Mononuclear cell (primary cell): ENCODE measurements around the gene PKP3. TPM values are rescaled to one million over a fixed set of nuclear protein-coding genes. Genes with fewer than 3 reads are reported as not detected.
"Not testable (repeated sequence)": the region's sequence is repeated elsewhere in the genome, so short reads cannot be mapped to it uniquely, and the experiment has no call there.

Experiments used
- H3K27me3 ChIP-seq: 2 replicates; pipeline ENCODE4 v1.6.0; 2011; ENCODE audit warnings: low read length, control low read depth; ENCODE audit not compliant: insufficient read depth
- H3K4me1 ChIP-seq: 2 replicates; pipeline ENCODE4 v1.5.1; 2011; ENCODE audit warnings: mild to moderate bottlenecking, low read length, control low read depth; ENCODE audit not compliant: insufficient read depth
- H3K4me3 ChIP-seq: 2 replicates; pipeline ENCODE4 v1.5.1; 2011; ENCODE audit warnings: mild to moderate bottlenecking, low read length, moderate library complexity
- H3K9me3 ChIP-seq: 2 replicates; pipeline ENCODE4 v1.5.1; 2011; ENCODE audit warnings: low read depth, mild to moderate bottlenecking, control low read depth, low read length
- total RNA-seq: library from RNA; depleted of rRNA; stranded (reverse); fragments of >200 nt; gene quantifications from one replicate; pipeline ENCODE4 v1.2.3, GENCODE V29; 2012

PKP3 gene
- total RNA-seq, 1 donor = not detected

DNA sequence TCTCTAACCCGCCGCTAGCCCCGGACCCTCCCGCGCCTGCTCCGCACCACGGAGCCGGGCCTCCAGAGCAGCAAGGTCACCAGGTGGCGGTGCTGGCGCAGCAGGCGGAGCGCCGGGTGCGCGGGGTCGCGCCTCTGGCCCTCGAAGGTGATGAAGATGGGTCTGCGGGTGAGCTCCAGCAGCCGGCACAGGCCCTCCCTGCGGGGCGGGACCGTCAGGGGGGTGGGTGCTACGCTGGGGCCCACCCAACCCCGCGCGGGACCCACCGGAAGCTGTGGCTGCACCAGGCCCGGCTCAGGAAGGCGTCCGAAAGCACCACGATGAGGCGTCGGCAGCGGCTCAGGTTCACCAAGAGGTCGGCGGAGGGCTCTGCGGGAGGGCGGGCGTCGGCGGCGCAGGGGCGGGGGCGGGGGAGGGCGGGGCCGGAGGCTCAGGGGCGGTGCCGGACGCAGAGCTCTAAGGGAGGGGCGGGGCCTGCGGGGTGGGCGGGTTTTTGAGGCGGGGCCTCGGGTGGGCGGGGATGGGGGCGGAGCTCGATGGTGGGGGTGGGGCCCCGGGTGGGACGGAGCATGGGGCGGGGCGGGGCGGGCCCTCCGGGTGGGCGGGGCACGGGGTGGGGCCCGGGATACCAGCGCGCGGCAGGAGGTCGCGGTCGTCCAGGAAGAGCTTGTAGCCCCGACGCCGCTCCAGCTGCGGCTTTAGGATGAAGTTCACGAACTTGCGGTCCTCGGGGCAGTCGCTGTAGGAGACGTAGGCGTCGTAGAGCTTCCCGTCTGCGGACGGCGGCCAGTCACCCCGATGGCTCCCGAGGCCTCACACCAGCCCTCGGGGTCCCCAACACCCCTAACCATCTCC is 13.0 kb downstream of the PKP3 start:
- Histone ChIP-seq H3K27me3 (peaks cover 3% of the 10 kb centered on the region), H3K4me1 (peaks cover 18% of the 10 kb centered on the region), H3K9me3 (no peaks in the 10 kb centered on the region), H3K4me3 (peak overlapping the region; percentile 26)

DNA sequence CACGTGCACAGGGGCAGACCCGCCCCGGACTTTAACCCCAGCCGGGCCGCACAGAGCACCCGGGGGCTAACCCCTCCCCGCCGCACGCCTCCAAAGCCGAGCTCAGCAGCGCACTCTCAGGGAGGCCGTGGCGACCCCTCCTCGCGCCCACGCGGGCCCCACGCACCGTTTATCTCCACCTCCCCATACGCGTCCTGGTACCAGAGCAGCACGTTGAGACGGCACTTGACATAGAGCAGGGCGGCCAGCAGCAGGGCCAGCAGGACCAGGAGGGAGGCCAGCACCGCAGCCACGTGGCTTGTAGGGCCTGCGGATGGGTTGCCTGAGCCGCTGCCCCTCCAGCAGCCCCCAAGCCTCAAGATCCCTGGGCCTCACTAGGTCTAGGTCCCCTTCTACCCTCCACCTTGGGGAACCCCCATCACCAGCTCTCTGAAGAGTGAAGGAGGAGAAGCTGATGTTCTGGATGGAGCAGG is 13.7 kb downstream of the PKP3 start:
- Histone ChIP-seq H3K4me3 (no peak overlapping the region), H3K9me3 (no peaks in the 10 kb centered on the region), H3K27me3 (peaks cover 3% of the 10 kb centered on the region), H3K4me1 (peaks cover 20% of the 10 kb centered on the region)

DNA sequence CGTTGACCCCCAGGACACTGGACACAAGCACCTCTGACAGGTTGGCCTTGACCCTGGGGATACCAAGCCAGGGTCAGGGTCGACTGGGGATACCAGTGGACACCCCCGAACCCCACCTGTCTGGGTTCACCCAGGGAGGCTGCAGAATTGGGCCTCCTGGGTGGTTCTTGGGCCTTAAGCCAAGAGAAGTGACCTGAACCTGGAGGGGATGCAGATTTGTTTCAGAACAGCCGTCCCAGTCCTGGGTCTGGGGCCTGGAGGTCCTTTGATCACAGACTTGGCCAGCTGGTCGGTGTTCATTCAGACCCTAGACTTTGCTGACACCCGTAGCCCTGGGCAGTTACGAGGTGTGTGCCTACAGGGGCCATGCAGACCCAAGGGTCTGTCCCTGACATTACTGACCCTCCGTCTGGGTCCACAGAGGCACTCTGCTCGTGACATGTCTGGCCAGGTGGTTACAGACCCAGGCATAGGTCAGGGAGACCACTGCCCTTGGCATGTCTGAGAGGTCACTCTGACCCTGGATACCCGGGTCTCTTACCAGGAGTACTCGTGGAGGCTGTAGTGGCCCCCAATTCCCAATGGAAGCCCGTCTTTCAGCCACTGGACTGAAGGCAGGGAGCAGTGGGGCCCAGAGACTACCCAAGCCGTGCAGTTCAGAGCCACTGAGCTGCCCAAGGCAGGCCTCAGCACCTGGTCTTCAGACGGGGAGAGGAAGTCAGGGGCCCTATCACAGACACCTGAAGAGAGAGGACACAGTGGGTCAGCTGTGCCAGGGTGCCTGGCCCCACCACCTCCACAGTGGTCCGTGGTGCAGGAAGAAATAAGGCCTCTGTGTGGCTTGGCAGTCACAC is 14.4 kb downstream of the PKP3 start:
- no peak overlapping the region for H3K4me3 ChIP-seq
- peaks cover 27% of the 10 kb centered on the region for H3K4me1 ChIP-seq
- no peaks in the 10 kb centered on the region for H3K9me3 ChIP-seq
- peaks cover 3% of the 10 kb centered on the region for H3K27me3 ChIP-seq

DNA sequence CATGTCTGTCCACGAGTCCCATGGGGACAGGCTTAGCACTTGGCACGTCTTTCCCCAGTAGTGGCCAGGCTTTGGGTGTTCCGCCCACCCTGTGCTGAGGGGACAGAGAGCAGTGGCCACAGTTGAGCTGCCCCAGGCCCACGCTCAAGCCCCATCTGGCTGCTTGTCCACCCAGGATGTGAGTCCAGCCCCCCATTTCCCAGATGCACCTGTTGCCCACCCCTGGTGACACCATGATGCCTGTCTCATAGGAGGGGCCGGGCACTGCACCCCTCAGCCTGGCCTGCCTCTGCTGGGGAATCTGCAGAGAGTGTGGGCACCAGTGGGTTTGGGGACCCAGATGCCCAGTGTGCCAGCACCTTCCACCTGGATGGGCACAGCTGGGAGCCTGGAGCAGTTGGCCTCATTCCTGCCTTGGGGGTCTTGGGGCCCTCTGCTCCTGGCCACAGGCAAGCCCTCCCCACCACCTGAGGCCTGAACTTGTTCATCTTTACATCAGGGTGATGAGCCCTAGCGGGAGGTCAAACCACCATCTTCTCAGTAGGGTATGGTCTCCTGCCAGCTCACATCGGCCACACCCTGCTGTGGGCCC is 15.1 kb downstream of the PKP3 start:
- H3K4me1 ChIP-seq = peaks cover 31% of the 10 kb centered on the region
- H3K4me3 ChIP-seq = no peak overlapping the region
- H3K9me3 ChIP-seq = no peaks in the 10 kb centered on the region
- H3K27me3 ChIP-seq = no peaks in the 10 kb centered on the region

DNA sequence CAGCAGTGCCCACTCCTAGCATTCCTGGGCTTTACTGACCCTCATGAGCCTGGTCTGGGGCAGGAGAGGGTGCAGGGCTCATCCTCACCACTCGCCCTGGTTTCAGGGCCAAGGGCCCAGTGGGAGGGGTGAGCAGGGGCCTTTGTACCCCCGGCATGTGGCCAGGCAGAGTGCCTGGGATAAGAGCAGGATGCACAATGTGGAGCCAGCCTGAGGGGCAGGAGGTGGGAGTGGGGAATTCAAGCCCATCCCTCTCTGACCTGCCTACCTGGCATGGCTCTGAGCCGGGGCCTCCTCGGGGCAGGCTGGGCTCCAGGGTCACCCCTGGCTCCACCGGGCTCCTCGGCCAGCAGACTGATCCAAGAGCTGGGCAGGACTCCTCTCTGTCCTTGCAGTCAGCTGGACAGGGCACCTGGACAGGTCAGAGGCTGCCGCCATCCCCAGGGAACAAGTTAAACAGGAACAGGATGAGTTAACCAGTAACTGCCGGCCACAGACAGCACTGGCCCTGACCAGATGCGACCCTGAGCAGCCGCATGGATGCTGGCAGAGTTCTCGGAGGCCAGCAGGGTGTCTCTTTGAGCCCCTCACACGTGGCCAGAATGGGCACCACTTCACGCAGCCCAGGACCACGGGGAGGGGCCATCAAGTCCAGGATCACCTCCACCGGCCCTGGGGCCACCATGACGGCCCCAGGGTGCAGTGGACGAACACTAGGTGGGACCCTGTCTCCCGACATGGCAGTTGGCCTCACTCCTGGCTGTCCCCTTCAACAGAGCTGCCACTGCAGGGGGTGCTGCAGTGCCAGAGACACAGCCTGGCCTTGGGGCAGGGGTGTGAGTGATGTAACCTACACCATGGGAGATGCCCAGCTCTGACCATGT is 15.8 kb downstream of the PKP3 start:
- H3K27me3 ChIP-seq = no peaks in the 10 kb centered on the region
- no peaks in the 10 kb centered on the region for H3K9me3 ChIP-seq
- peaks cover 37% of the 10 kb centered on the region for H3K4me1 ChIP-seq
- H3K4me3 ChIP-seq = no peak overlapping the region

DNA sequence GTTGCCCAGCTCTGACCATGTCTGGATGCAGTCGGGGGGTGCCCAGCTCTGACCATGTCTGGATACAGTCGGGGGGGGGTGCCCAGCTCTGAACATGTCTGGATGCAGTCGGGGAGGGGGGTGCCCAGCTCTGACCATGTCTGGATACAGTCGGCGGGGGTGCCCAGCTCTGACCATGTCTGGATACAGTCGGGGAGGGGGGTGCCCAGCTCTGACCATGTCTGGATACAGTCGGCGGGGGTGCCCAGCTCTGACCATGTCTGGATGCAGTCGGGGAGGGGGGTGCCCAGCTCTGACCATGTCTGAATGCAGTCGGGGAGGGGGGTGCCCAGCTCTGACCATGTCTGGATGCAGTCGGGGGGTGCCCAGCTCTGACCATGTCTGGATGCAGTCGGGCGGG is 16.7 kb downstream of the PKP3 start:
- peaks cover 43% of the 10 kb centered on the region for H3K4me1 ChIP-seq
- H3K9me3 ChIP-seq, H3K4me3 ChIP-seq, H3K27me3 ChIP-seq: not testable (repeated sequence)

DNA sequence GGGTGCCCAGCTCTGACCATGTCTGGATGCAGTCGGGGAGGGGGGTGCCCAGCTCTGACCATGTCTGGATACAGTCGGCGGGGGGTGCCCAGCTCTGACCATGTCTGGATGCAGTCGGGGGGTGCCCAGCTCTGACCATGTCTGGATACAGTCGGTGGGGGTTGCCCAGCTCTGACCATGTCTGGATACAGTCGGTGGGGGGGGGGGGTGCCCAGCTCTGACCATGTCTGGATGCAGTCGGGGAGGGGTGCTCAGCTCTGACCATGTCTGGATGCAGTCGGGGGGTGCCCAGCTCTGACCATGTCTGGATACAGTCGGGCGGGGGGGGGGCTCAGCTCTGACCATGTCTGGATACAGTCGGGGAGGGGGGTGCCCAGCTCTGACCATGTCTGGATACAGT is 17.5 kb downstream of the PKP3 start:
- peaks cover 44% of the 10 kb centered on the region for H3K4me1 ChIP-seq
- not testable (repeated sequence) for H3K9me3 ChIP-seq, H3K4me3 ChIP-seq, H3K27me3 ChIP-seq

DNA sequence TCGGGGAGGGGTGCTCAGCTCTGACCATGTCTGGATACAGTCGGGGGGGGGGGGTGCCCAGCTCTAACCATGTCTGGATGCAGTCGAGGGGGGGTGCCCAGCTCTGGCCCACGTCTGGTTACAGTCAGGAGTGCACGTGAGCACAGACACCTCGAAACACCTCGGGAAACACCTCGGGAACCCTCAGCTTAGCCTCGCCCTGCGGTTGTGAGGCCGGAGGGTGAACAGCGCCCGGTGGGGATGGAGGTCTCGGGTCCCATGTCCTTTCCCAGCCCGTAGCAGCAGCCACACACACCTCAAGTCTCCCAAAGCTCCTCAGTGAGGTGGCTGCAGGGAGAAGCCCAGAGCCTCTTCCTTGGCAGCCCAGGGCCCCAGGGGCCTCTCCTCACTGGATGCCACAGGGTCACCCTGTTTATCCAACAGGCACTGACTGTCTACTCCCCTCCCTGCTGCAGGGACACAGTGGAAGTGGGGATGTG is 18.7 kb downstream of the PKP3 start:
- H3K27me3 ChIP-seq = no peaks in the 10 kb centered on the region
- H3K4me3 ChIP-seq = peak overlapping the region; percentile 4

DNA sequence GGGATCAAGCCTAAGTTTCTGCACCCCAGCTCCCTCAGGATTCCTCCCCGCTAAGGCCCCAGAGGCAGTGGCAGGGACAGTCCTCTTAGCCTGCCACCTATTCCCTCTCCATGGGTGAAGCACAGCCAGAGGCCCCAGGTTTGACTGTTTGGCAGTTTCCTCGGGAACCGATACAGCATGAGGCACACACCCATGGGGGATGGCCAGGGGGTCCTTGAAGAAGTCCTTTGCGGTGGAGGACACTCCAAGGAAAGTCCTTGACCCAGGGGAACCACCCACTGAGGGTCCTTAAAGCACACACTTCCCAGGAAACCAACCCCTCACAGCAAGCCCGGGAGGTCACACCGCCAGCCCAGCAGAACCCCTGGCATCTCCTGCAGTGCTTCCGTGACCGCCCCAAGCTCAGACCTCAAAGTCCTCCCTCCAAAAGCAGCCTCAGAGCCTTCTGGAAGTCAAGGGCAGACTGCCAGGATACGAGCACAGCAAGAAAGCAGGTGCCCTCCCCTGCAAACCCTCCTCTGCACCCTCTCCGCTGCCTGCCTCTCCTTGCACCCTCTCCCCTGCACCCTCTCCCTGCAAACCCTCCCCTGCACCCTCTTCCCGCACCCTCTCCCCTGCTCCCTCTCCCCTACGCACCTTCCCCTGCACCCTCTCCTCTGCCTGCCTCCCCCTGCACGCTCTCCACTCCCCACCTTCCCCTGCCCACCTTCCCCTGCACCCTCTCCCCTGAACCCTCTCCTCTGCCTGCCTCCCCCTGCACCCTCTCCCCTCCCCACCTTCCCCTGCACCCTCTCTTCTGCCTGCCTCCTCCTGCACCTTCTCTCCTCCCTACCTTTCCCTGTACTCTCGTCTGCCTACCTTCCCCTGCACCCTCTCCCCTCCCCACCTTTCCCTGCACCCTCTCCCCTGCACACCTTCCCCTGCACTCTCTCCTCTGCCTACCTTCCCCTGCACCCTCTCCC is 19.4 kb downstream of the PKP3 start:
- Histone ChIP-seq H3K4me1 (peaks cover 41% of the 10 kb centered on the region), H3K27me3 (no peaks in the 10 kb centered on the region), H3K4me3 (peak overlapping the region; percentile 4), H3K9me3 (no peaks in the 10 kb centered on the region)

More for the DNA sequence above, 18.7 kb downstream of the PKP3 start:
- H3K9me3 ChIP-seq = no peaks in the 10 kb centered on the region
- peaks cover 43% of the 10 kb centered on the region for H3K4me1 ChIP-seq

DNA sequence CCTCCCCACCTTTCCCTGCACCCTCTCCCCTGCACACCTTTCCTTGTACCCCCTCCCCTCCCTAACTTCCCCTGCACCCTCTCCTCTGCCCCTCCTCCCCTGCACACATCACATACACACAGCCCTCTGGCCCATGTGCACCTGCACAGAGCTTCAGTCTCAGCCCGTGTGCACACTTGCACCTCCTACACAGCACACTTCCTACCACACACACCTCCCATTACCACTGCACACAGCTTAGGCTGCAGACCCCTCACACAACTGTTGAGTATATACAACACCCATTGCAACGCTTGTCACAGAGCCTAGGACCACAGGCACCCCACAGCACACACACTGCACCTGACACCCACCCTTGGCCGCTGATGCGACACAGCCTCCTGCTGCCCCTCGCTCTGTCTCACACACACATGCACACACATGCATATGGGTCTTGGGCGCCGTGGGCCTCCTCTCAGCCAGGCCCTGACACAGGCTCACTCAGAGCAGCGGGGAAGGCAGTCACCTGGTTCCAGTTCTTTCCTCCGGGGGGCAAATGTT is 20.4 kb downstream of the PKP3 start:
- Histone ChIP-seq H3K9me3 (no peaks in the 10 kb centered on the region), H3K27me3 (no peaks in the 10 kb centered on the region), H3K4me3 (peak overlapping the region; percentile 52), H3K4me1 (peaks cover 41% of the 10 kb centered on the region)

DNA sequence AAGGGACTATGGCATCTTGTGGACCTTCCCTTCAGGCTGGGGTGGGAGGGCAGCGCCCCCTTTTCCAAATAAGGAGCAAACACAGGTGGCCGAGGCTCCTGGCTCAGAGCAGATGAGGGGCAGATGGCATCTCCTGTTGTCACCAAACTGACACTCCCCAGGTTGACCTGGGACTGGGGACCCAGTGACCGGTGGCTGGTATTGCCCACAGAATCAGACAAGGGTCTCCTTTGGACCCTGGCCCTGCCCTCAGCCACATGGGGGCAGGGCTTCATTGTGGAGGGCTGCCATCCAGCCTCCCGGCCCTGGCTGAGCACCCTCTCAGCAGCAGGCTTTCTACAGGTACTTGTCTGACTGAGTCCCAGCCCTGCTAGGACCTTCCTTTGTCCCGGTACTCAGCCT is 21.6 kb downstream of the PKP3 start:
- peak overlapping the region; percentile 52 for H3K4me3 ChIP-seq
- no peaks in the 10 kb centered on the region for H3K9me3 ChIP-seq
- peaks cover 41% of the 10 kb centered on the region for H3K4me1 ChIP-seq
- H3K27me3 ChIP-seq = no peaks in the 10 kb centered on the region

DNA sequence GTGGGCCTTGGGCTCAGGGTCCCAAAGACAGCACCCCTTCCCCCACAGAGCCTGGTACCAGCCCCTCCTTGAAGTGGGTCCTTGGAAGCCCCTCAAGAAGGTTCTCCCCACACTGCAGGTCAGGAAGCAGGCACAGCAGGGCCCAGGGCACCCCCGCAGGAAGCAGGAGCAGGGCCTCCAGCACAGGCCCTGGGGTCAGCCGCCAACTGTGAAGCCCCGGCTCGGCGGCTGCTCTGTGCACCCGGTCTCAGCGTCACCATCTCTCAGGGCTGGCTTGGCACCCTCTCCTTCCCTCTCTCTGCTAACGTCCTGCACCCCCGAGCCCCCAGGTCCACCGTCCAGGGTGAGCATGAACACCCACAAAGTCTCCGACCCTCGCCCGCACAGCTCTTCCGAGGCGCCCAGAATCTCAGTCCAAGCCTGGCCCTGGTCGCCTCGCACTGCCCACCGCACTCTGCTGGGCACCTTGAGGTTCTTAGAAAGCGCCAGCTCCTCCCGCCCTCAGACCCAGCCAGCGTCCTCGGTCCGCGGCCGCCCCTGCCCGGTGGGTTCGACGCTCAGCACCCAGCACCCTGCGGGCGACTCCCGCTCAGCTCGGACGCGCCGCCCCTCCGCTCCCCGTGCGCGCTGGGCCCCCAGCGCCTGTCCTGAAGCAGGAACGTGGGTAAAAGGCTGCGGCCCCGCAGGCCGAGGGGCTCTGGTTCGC is 22.2 kb downstream of the PKP3 start:
- Histone ChIP-seq H3K4me1 (peaks cover 41% of the 10 kb centered on the region), H3K4me3 (peak overlapping the region; percentile 52), H3K9me3 (no peaks in the 10 kb centered on the region), H3K27me3 (no peaks in the 10 kb centered on the region)
